Mesothelial cell of epicardium (in vitro differentiated cells): ENCODE results near the gene ZMYND8. TPM values are rescaled to one million over a fixed set of nuclear protein-coding genes. Genes with fewer than 3 reads are reported as not detected.

Experiments used
- DNase-seq, 2 experiments: peaks; one replicate each; pipeline ENCODE4 v3.0.0; 2021; ENCODE audit warnings: low spot score in 2 of 2; ENCODE audit not compliant: unreplicated experiment in 2 of 2
- H3K27ac Mint-ChIP-seq: 2 replicates; pipeline ENCODE4 v1.8.0; 2021; ENCODE audit warnings: mixed read lengths
- H3K27me3 Mint-ChIP-seq: 2 replicates; pipeline ENCODE4 v1.8.0; 2021; ENCODE audit warnings: low read depth, mixed read lengths
- H3K36me3 Mint-ChIP-seq: 2 replicates; pipeline ENCODE4 v1.8.0; 2021; ENCODE audit warnings: mixed read lengths
- H3K4me1 Mint-ChIP-seq: 2 replicates; pipeline ENCODE4 v1.8.0; 2021; ENCODE audit warnings: mixed read lengths
- H3K4me3 Mint-ChIP-seq: 2 replicates; pipeline ENCODE4 v1.8.0; 2021; ENCODE audit warnings: mild to moderate bottlenecking, moderate library complexity, mixed read lengths
- H3K9me3 Mint-ChIP-seq: 2 replicates; pipeline ENCODE4 v1.8.0; 2021; ENCODE audit warnings: mixed read lengths
- total RNA-seq: library from RNA; stranded (reverse); gene quantifications from 3 replicates; pipeline ENCODE4 v1.2.1, GENCODE V29; 2021
- TF ChIP-seq, protein P1 (sequence below): fragments of 200-600 bp; sonication (generic); IDR thresholded peaks from one replicate; pipeline ENCODE4 v1.5.0; 2021; ENCODE audit warnings: antibody characterized with exemption; ENCODE audit not compliant: unreplicated experiment

ZMYND8 gene
- total RNA-seq, 1 donor from 2014 or later = 120 TPM

DNA sequence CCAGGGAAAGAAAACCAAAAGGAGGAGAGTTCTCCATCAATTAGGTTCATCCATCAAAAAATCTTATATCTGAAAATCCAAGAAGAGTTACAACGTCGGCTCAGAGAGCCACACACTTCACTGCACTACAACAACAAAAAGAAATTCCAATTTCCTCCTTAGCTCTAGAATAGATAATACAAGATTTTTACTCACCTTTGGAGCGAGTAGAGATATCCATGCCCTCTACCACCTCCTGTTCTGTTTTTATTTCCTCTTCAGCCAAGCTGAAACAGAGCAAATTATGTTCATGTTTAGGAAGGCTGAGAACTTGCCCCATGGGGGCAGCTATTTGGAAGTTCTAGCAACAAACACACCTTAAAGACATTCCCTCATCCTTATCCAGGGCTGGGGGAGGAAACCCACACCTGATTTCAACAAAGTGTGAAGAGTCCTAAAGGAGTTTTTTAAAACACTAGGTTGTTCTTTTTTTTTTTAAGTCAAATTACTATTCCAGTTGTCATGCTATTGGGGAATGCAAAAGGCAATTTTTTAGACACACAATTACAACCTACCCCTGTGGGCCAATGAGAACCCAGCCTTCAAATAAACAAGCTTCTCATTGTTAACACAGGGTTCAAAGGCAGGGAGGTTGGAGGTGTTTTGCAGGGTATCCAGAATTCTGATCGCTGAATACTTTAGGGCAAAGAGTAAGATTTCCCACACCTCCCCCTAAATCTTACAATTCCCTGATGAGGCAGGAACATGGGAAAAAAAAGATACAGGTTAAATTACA, 8.7 kb downstream of the ZMYND8 start:
- Mint-ChIP-seq H3K27ac (no peak overlapping the region), H3K27me3 (no peaks in the 10 kb centered on the region), H3K9me3 (no peaks in the 10 kb centered on the region), H3K4me3 (no peak overlapping the region), H3K4me1 (peaks cover 12% of the 10 kb centered on the region), H3K36me3 (peaks cover 26% of the 10 kb centered on the region)
- DNase-seq = no peak
- TF ChIP-seq, protein P1, sequence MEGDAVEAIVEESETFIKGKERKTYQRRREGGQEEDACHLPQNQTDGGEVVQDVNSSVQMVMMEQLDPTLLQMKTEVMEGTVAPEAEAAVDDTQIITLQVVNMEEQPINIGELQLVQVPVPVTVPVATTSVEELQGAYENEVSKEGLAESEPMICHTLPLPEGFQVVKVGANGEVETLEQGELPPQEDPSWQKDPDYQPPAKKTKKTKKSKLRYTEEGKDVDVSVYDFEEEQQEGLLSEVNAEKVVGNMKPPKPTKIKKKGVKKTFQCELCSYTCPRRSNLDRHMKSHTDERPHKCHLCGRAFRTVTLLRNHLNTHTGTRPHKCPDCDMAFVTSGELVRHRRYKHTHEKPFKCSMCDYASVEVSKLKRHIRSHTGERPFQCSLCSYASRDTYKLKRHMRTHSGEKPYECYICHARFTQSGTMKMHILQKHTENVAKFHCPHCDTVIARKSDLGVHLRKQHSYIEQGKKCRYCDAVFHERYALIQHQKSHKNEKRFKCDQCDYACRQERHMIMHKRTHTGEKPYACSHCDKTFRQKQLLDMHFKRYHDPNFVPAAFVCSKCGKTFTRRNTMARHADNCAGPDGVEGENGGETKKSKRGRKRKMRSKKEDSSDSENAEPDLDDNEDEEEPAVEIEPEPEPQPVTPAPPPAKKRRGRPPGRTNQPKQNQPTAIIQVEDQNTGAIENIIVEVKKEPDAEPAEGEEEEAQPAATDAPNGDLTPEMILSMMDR = no peak

DNA sequence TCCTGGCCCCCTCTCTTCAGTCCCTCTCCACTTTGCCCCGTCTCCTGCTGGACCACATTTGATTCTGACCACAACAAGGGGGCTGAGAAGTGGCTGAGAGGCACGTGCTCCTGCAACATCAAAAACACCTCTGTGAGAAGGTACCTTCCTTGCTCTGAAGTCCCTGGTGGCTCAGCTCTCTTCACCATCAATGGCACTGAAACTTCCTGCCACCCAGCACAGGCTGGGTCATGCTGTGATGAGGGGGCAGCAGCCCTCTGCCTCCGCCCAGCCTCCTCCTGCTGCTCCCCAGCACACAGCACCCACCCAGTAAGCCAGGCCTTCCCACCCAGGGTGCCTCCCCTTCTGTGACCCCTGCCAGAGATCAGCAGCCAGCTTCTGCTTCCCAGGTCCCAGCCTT, 10.3 kb downstream of the ZMYND8 start:
- DNase-seq = no peak
- TF ChIP-seq, protein P1 = no peak
- peaks cover 29% of the 10 kb centered on the region for H3K36me3 Mint-ChIP-seq
- H3K27me3 Mint-ChIP-seq = no peaks in the 10 kb centered on the region
- no peak overlapping the region for H3K4me3 Mint-ChIP-seq
- no peaks in the 10 kb centered on the region for H3K9me3 Mint-ChIP-seq
- no peak overlapping the region for H3K27ac Mint-ChIP-seq
- peaks cover 12% of the 10 kb centered on the region for H3K4me1 Mint-ChIP-seq

DNA sequence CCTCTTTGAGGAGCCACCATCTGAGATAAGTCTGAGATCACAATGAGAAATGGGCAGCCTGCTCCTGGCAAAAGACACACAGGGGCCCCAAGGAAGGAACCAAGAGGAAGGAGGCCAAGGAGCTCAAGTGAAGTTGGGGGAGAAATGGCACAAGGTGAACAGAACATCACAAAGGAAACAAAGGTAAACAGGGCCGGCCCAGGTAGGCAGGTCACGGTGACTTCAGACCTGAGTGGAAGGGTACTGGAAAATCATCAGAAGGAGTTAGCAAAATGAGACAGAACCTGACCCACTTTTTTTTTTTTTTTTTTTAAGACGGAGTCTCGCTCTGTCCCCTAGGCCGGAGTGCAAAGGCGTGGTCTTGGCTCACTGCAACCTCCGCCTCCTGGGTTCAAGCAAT, 11.3 kb downstream of the ZMYND8 start:
- H3K27me3 Mint-ChIP-seq = no peaks in the 10 kb centered on the region
- TF ChIP-seq, protein P1 = no peak
- peak overlapping the region; percentile 71 for H3K27ac Mint-ChIP-seq
- peaks cover 15% of the 10 kb centered on the region for H3K4me1 Mint-ChIP-seq
- H3K9me3 Mint-ChIP-seq = no peaks in the 10 kb centered on the region
- H3K36me3 Mint-ChIP-seq = peaks cover 33% of the 10 kb centered on the region
- no peak for DNase-seq
- H3K4me3 Mint-ChIP-seq = no peak overlapping the region

DNA sequence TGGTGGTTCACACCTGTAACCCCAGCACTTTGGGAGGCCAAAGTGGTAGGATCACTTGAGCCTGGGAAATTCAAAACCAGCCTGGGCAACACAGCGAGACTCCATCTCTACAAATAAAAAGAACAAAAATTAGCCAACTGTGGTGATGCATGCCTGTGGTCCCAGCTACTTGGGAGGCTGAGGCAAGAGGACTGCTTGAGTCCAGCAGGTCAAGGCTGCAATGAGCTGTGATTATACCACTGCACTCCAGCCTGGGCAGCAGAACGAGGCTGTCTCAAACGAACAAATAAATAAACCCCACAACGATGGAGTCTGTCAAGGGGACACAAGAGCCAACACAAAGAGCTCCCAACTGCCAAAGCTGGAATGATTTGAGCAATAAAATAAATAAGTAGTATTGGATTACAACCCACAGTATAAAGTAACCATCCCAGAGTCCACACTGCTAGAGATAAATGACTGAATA, 13.5 kb downstream of the ZMYND8 start:
- H3K27me3 Mint-ChIP-seq = no peaks in the 10 kb centered on the region
- H3K36me3 Mint-ChIP-seq = peaks cover 41% of the 10 kb centered on the region
- no peak overlapping the region for H3K4me3 Mint-ChIP-seq
- H3K9me3 Mint-ChIP-seq = no peaks in the 10 kb centered on the region
- TF ChIP-seq, protein P1 = no peak
- peaks cover 23% of the 10 kb centered on the region for H3K4me1 Mint-ChIP-seq
- H3K27ac Mint-ChIP-seq = peak overlapping the region; percentile 47
- DNase-seq = no peak

DNA sequence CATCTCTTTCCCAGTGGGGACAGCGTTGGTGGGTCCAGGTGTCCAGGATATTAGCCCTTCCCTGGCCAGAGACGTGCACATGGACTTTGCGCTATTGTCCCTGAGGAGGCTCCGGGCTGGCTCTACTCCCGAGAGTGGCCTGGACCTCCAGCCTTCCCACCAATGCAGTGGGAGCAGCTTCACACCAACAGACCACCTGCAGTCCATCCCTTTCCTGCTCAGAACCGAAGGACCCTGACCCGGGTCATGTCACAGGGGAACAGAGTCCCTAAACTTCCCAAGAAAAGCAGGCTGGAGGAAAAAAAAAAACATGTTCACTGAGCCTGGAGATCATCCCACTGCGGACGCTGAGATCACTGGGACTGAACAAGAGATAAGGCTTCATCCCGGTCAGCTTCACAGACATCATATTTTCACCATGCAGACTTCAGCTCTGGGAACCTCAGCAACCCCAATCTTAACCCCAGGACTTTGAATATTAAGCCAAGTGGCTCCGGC, 18.3 kb downstream of the ZMYND8 start:
- no peak overlapping the region for H3K4me3 Mint-ChIP-seq
- H3K27ac Mint-ChIP-seq = peak overlapping the region; percentile 73
- H3K27me3 Mint-ChIP-seq = no peaks in the 10 kb centered on the region
- peaks cover 29% of the 10 kb centered on the region for H3K4me1 Mint-ChIP-seq
- peaks cover 31% of the 10 kb centered on the region for H3K36me3 Mint-ChIP-seq
- no peaks in the 10 kb centered on the region for H3K9me3 Mint-ChIP-seq
- TF ChIP-seq, protein P1 = no peak
- DNase-seq = no peak
